Mesendoderm (in vitro differentiated cells): ENCODE measurements around the gene AVPR2.

Experiments used
- DNase-seq: peaks from one replicate; pipeline ENCODE4 v3.0.0; 2013
- H2AK5ac ChIP-seq: 2 replicates; pipeline ENCODE4 v1.6.1; 2013; ENCODE audit warnings: low read length, inconsistent platforms
- H2BK120ac ChIP-seq: 2 replicates; pipeline ENCODE4 v1.6.1; 2013; ENCODE audit warnings: low read depth, mild to moderate bottlenecking, low read length, moderate library complexity, mixed read lengths
- H2BK15ac ChIP-seq: replicated peaks from 2 replicates; pipeline ENCODE4 v1.6.1; 2013; ENCODE audit warnings: low read depth, mild to moderate bottlenecking, moderate library complexity
- H2BK5ac ChIP-seq: 2 replicates; pipeline ENCODE4 v1.6.1; 2013; ENCODE audit warnings: low read length, inconsistent platforms
- H3K18ac ChIP-seq: 2 replicates; pipeline ENCODE4 v1.6.1; 2013; ENCODE audit warnings: mild to moderate bottlenecking, low read length, mixed read lengths
- H3K23ac ChIP-seq: one replicate; pipeline ENCODE4 v1.6.1; 2013; ENCODE audit warnings: low read length
- H3K27ac ChIP-seq: 2 replicates; pipeline ENCODE4 v1.5.1; 2013; ENCODE audit warnings: low read depth, mild to moderate bottlenecking, inconsistent platforms, low read length, moderate library complexity
- H3K27me3 ChIP-seq: 2 replicates; pipeline ENCODE4 v1.6.1; 2013; ENCODE audit warnings: low read length, control low read depth, mild to moderate bottlenecking, inconsistent platforms; ENCODE audit not compliant: insufficient read depth, poor library complexity
- H3K36me3 ChIP-seq: 2 replicates; pipeline ENCODE4 v1.6.1; 2013; ENCODE audit warnings: low read length, inconsistent platforms; ENCODE audit not compliant: control insufficient read depth, insufficient read depth
- H3K4ac ChIP-seq: one replicate; pipeline ENCODE4 v1.6.1; 2013; ENCODE audit warnings: low read depth, mild to moderate bottlenecking, low read length, moderate library complexity
- H3K4me1 ChIP-seq: 2 replicates; pipeline ENCODE4 v1.6.1; 2013; ENCODE audit warnings: low read depth, low read length, inconsistent platforms; ENCODE audit not compliant: control insufficient read depth
- H3K4me2 ChIP-seq: 2 replicates; pipeline ENCODE4 v1.6.1; 2013; ENCODE audit warnings: low read length
- H3K4me3 ChIP-seq: 2 replicates; pipeline ENCODE4 v1.5.1; 2013; ENCODE audit warnings: mild to moderate bottlenecking, low read length
- H3K56ac ChIP-seq: one replicate; pipeline ENCODE4 v1.6.1; 2013; ENCODE audit warnings: low read length
- H3K79me1 ChIP-seq: 2 replicates; pipeline ENCODE4 v1.6.1; 2013; ENCODE audit warnings: low read length, inconsistent platforms
- H3K79me2 ChIP-seq: 2 replicates; pipeline ENCODE4 v1.6.1; 2013; ENCODE audit warnings: mild to moderate bottlenecking, low read length; ENCODE audit not compliant: control insufficient read depth, insufficient read depth
- H3K9ac ChIP-seq: 2 replicates; pipeline ENCODE4 v1.6.1; 2013; ENCODE audit warnings: low read length, inconsistent platforms
- H4K5ac ChIP-seq: one replicate; pipeline ENCODE4 v1.6.1; 2013; ENCODE audit warnings: low read length
- H4K8ac ChIP-seq: one replicate; pipeline ENCODE4 v1.6.1; 2013; ENCODE audit warnings: low read depth, mild to moderate bottlenecking, control low read depth, low read length, moderate library complexity
- WGBS: extraction: QIAGEN DNeasy Blood & Tissue Kit; methylation state at CpG from one replicate; pipeline ENCODE4 v1.1.7; 2013; ENCODE audit warnings: low lambda C conversion rate, missing lambda C conversion rate; ENCODE audit not compliant: insufficient coverage; ENCODE audit errors: extremely low coverage; 5-methylcytosine and 5-hydroxymethylcytosine counted together

Gene AVPR2

GRCh38 chrX:153877571-153878261 is 26.8 kb upstream of the AVPR2 start:
- no peak overlapping the region for H2BK120ac ChIP-seq

GRCh38 chrX:153878345-153878744 is 26.1 kb upstream of the AVPR2 start:
- no peak for DNase-seq
- H3K27ac ChIP-seq = peak overlapping the region; percentile 64
- H2BK15ac ChIP-seq = no peak overlapping the region
- no peak overlapping the region for H3K4me2 ChIP-seq
- peaks cover 20% of the 10 kb centered on the region for H3K4me1 ChIP-seq
- H3K36me3 ChIP-seq = no peaks in the 10 kb centered on the region
- peak overlapping the region; percentile 80 for H3K56ac ChIP-seq
- no peaks in the 10 kb centered on the region for H3K79me2 ChIP-seq
- WGBS = no CpG with 5 or more reads among the region's 5 CpGs
- peak overlapping the region; percentile 85 for H2BK5ac ChIP-seq
- peak overlapping the region; percentile 39 for H3K18ac ChIP-seq
- peak overlapping the region; percentile 69 for H2AK5ac ChIP-seq
- H3K4ac ChIP-seq = no peak overlapping the region
- peak overlapping the region; percentile 54 for H3K9ac ChIP-seq
- no peaks in the 10 kb centered on the region for H3K79me1 ChIP-seq
- H3K4me3 ChIP-seq = no peak overlapping the region
- H2BK120ac ChIP-seq = no peak overlapping the region
- no peaks in the 10 kb centered on the region for H3K27me3 ChIP-seq
- H4K8ac ChIP-seq = no peak overlapping the region
- H3K23ac ChIP-seq = no peak overlapping the region
- H4K5ac ChIP-seq = no peak overlapping the region

More at GRCh38 chrX:153877571-153878261, 26.8 kb upstream of the AVPR2 start:
- no peak overlapping the region for H3K4me3 ChIP-seq
- peak overlapping the region; percentile 54 for H3K9ac ChIP-seq
- H3K4ac ChIP-seq = no peak overlapping the region
- DNase-seq = no peak
- no peaks in the 10 kb centered on the region for H3K79me2 ChIP-seq
- H4K5ac ChIP-seq = no peak overlapping the region
- no peaks in the 10 kb centered on the region for H3K79me1 ChIP-seq
- no peak overlapping the region for H4K8ac ChIP-seq
- peaks cover 20% of the 10 kb centered on the region for H3K4me1 ChIP-seq
- no peaks in the 10 kb centered on the region for H3K36me3 ChIP-seq
- no peak overlapping the region for H3K4me2 ChIP-seq
- peak overlapping the region; percentile 39 for H3K18ac ChIP-seq
- no peaks in the 10 kb centered on the region for H3K27me3 ChIP-seq
- peak overlapping the region; percentile 64 for H3K27ac ChIP-seq
- H3K23ac ChIP-seq = no peak overlapping the region
- H2BK5ac ChIP-seq = peak overlapping the region; percentile 85
- WGBS = no CpG with 5 or more reads among the region's 8 CpGs
- H3K56ac ChIP-seq = peak overlapping the region; percentile 80
- H2AK5ac ChIP-seq = peak overlapping the region; percentile 69
- H2BK15ac ChIP-seq = no peak overlapping the region

GRCh38 chrX:153878969-153879653 is 25.4 kb upstream of the AVPR2 start:
- H3K4ac ChIP-seq = peak overlapping the region; percentile 63
- H3K23ac ChIP-seq = no peak overlapping the region
- H3K4me3 ChIP-seq = no peak overlapping the region
- H2BK120ac ChIP-seq = no peak overlapping the region
- H3K79me2 ChIP-seq = no peaks in the 10 kb centered on the region
- no peaks in the 10 kb centered on the region for H3K36me3 ChIP-seq
- H3K27ac ChIP-seq = peak overlapping the region; percentile 69
- H3K4me1 ChIP-seq = peaks cover 20% of the 10 kb centered on the region
- H3K79me1 ChIP-seq = no peaks in the 10 kb centered on the region
- no peak overlapping the region for H3K18ac ChIP-seq
- H4K8ac ChIP-seq = no peak overlapping the region
- no peak overlapping the region for H3K4me2 ChIP-seq
- no CpG with 5 or more reads among the region's 28 CpGs for WGBS
- peak; percentile 96 for DNase-seq
- H2BK15ac ChIP-seq = no peak overlapping the region
- peak overlapping the region; percentile 78 for H3K56ac ChIP-seq
- H2AK5ac ChIP-seq = no peak overlapping the region
- H4K5ac ChIP-seq = no peak overlapping the region
- H3K27me3 ChIP-seq = no peaks in the 10 kb centered on the region
- peak overlapping the region; percentile 69 for H2BK5ac ChIP-seq
- peak overlapping the region; percentile 56 for H3K9ac ChIP-seq

- Histone ChIP-seq H3K79me1 (no peaks in the 10 kb centered on the region), H2BK15ac (no peak overlapping the region), H3K4me3 (no peak overlapping the region), H4K8ac (no peak overlapping the region), H3K9ac (peak overlapping the region; percentile 56), H3K4me2 (no peak overlapping the region), H3K56ac (peak overlapping the region; percentile 78), H3K27me3 (no peaks in the 10 kb centered on the region), H2BK120ac (no peak overlapping the region), H3K36me3 (no peaks in the 10 kb centered on the region), H3K4me1 (peaks cover 17% of the 10 kb centered on the region), H3K27ac (peak overlapping the region; percentile 69), H3K79me2 (no peaks in the 10 kb centered on the region), H4K5ac (no peak overlapping the region), H2BK5ac (peak overlapping the region; percentile 69), H3K18ac (no peak overlapping the region), H2AK5ac (no peak overlapping the region), H3K4ac (peak overlapping the region; percentile 63), H3K23ac (no peak overlapping the region)
- no CpG with 5 or more reads among the region's 12 CpGs for WGBS
- no peak for DNase-seq
Measured at GRCh38 chrX:153879741-153880439, 24.6 kb upstream of the AVPR2 start.

- Histone ChIP-seq H3K23ac (no peak overlapping the region), H3K56ac (peak overlapping the region; percentile 49), H4K8ac (no peak overlapping the region), H4K5ac (no peak overlapping the region), H3K4me2 (no peak overlapping the region), H2BK15ac (no peak overlapping the region), H3K79me1 (no peaks in the 10 kb centered on the region), H2BK5ac (no peak overlapping the region), H2BK120ac (no peak overlapping the region), H2AK5ac (no peak overlapping the region), H3K27me3 (no peaks in the 10 kb centered on the region), H3K4me3 (no peak overlapping the region), H3K18ac (no peak overlapping the region), H3K9ac (no peak overlapping the region), H3K36me3 (no peaks in the 10 kb centered on the region), H3K27ac (peak overlapping the region; percentile 69), H3K4me1 (peaks cover 17% of the 10 kb centered on the region), H3K79me2 (peaks cover 2% of the 10 kb centered on the region), H3K4ac (no peak overlapping the region)
- DNase-seq = no peak
- no CpG with 5 or more reads among the region's 6 CpGs for WGBS
Measured at GRCh38 chrX:153880440-153880815, 24.0 kb upstream of the AVPR2 start.
